DOHH2 (cell line): ENCODE measurements around the gene CACNA1I.

Experiments used
- EZH2phosphoT487 ChIP-seq: fragments of 200-600 bp; sonication (generic); IDR thresholded peaks from 2 replicates; pipeline ENCODE4 v1.6.1; 2017; ENCODE audit warnings: borderline replicate concordance, mild to moderate bottlenecking, antibody characterized with exemption, low read length, moderate library complexity, mixed read lengths
- TF ChIP-seq, protein P1 (sequence below): fragments of 200-600 bp; sonication (generic); IDR thresholded peaks from one replicate; pipeline ENCODE4 v1.5.1; 2014; ENCODE audit warnings: antibody characterized with exemption, mild to moderate bottlenecking, low read depth, low read length; ENCODE audit not compliant: poor library complexity, severe bottlenecking

DNA sequence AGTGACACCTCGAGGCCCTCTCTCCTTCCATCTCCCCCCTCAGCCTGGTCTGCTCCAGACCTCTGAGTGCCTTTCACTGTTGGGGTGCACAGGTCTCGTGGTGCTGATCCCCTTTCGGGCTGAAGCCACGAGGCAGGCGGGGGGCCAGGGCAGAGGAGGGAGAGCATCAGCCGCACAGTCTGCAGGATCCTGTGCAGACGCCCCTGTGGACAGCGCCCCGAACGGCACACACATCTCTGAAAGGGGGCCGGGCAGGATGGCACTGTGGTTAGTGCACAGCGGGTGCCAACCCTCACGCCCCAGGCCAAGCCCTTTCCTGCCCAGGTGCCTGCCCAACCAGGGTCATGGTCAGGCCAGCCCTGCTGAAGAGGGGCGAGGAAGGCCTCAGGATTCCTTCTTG, 56.7 kb downstream of the CACNA1I start:
- TF ChIP-seq, protein P1, sequence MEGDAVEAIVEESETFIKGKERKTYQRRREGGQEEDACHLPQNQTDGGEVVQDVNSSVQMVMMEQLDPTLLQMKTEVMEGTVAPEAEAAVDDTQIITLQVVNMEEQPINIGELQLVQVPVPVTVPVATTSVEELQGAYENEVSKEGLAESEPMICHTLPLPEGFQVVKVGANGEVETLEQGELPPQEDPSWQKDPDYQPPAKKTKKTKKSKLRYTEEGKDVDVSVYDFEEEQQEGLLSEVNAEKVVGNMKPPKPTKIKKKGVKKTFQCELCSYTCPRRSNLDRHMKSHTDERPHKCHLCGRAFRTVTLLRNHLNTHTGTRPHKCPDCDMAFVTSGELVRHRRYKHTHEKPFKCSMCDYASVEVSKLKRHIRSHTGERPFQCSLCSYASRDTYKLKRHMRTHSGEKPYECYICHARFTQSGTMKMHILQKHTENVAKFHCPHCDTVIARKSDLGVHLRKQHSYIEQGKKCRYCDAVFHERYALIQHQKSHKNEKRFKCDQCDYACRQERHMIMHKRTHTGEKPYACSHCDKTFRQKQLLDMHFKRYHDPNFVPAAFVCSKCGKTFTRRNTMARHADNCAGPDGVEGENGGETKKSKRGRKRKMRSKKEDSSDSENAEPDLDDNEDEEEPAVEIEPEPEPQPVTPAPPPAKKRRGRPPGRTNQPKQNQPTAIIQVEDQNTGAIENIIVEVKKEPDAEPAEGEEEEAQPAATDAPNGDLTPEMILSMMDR = no peak
- TF ChIP-seq EZH2phosphoT487 = no peak
